Measurements from ENCODE around the gene PRDM9. TPM values are rescaled to one million over a fixed set of nuclear protein-coding genes. Genes with fewer than 3 reads are reported as not detected.
"Not testable (repeated sequence)": the region's sequence is repeated elsewhere in the genome, so short reads cannot be mapped to it uniquely, and the experiment has no call there.

Gene PRDM9
- total RNA-seq, 1 donor from 2014 or later = not detected

GRCh38 chr5:23522553-23522952 is 15.1 kb downstream of the PRDM9 start:
- peaks cover 2% of the 10 kb centered on the region for H3K9me3 ChIP-seq (replicated peaks)
- H3K36me3 ChIP-seq = no peaks in the 10 kb centered on the region
- no peak for TF ChIP-seq CTCF (IDR thresholded peaks at IDR 0.05; ENCODE audit: borderline replicate concordance)
- no peak overlapping the region for H3K27ac ChIP-seq (replicated peaks)
- no peaks in the 10 kb centered on the region for H3K4me1 ChIP-seq
- no peaks in the 10 kb centered on the region for H3K27me3 ChIP-seq (ENCODE audit: low read depth)
- intact Hi-C loops (cut with micrococcal nuclease) = no loop called here
- DNase-seq = no peak
- no peak overlapping the region for H3K4me3 ChIP-seq

GRCh38 chr5:23523031-23523430 is 15.6 kb downstream of the PRDM9 start:
- no peaks in the 10 kb centered on the region for H3K27me3 ChIP-seq (ENCODE audit: low read depth)
- no peak overlapping the region for H3K27ac ChIP-seq (replicated peaks)
- DNase-seq = no peak
- intact Hi-C loops (cut with micrococcal nuclease) = no loop called here
- H3K4me3 ChIP-seq = no peak overlapping the region
- no peak for TF ChIP-seq CTCF (IDR thresholded peaks at IDR 0.05; ENCODE audit: borderline replicate concordance)
- no peaks in the 10 kb centered on the region for H3K4me1 ChIP-seq
- no peaks in the 10 kb centered on the region for H3K9me3 ChIP-seq (replicated peaks)
- H3K36me3 ChIP-seq = no peaks in the 10 kb centered on the region

- Histone ChIP-seq H3K4me1 (no peaks in the 10 kb centered on the region), H3K9me3 (replicated peaks) (no peaks in the 10 kb centered on the region), H3K36me3 (no peaks in the 10 kb centered on the region), H3K27me3 (ENCODE audit: low read depth) (no peaks in the 10 kb centered on the region), H3K27ac (replicated peaks) (no peak overlapping the region), H3K4me3 (no peak overlapping the region)
- intact Hi-C loops (cut with micrococcal nuclease) = no loop called here
- DNase-seq = no peak
- TF ChIP-seq CTCF (IDR thresholded peaks at IDR 0.05; ENCODE audit: borderline replicate concordance) = no peak
Observed at GRCh38 chr5:23523998-23524397, 16.6 kb downstream of the PRDM9 start.

- no peaks in the 10 kb centered on the region for H3K27me3 ChIP-seq (ENCODE audit: low read depth)
- no peaks in the 10 kb centered on the region for H3K4me1 ChIP-seq
- no peak for TF ChIP-seq CTCF (IDR thresholded peaks at IDR 0.05; ENCODE audit: borderline replicate concordance)
- H3K36me3 ChIP-seq = no peaks in the 10 kb centered on the region
- H3K4me3 ChIP-seq = no peak overlapping the region
- DNase-seq = no peak
- peaks cover 1% of the 10 kb centered on the region for H3K9me3 ChIP-seq (replicated peaks)
- intact Hi-C loops (cut with micrococcal nuclease) = no loop called here
- H3K27ac ChIP-seq (replicated peaks) = no peak overlapping the region
Observed at GRCh38 chr5:23525751-23526150, 18.3 kb downstream of the PRDM9 start.

- H3K27ac ChIP-seq (replicated peaks); intact Hi-C loops (cut with micrococcal nuclease); DNase-seq: not testable (repeated sequence)
Observed at GRCh38 chr5:23526616-23527015, 19.2 kb downstream of the PRDM9 start.

GRCh38 chr5:23527216-23527920 is 20.0 kb downstream of the PRDM9 start:
- H3K9me3 ChIP-seq (replicated peaks); H3K36me3 ChIP-seq; DNase-seq; H3K4me1 ChIP-seq; H3K27ac ChIP-seq (replicated peaks); intact Hi-C loops (cut with micrococcal nuclease); H3K4me3 ChIP-seq; H3K27me3 ChIP-seq (ENCODE audit: low read depth): not testable (repeated sequence)

More at GRCh38 chr5:23526616-23527015, 19.2 kb downstream of the PRDM9 start:
- not testable (repeated sequence) for H3K27me3 ChIP-seq (ENCODE audit: low read depth); H3K4me1 ChIP-seq; H3K36me3 ChIP-seq; H3K4me3 ChIP-seq; H3K9me3 ChIP-seq (replicated peaks)

Measured in left ventricle myocardium inferior (tissue), 1 donor.